CD4-positive, alpha-beta T cell treated with Interleukin-17A for 1 hour (primary cell): Measurements from ENCODE around the gene PIGM.

Source experiments
- DNase-seq: peaks from one replicate; pipeline ENCODE4 v3.0.0-alpha.2; 2020

Gene PIGM

GRCh38 chr1:160031365-160032164 lies at the start of gene PIGM:
PIGM (minus strand) TSS chr1:160031990; CDS start chr1:160031739, 251 bp downstream.
- DNase-seq: peak; percentile 94

- no peak for DNase-seq
These were observed 49.6 kb upstream of the PIGM start, which contains the start of gene KCNJ9 for GRCh38 chr1:160081261-160081936. KCNJ9 (plus strand) TSS chr1:160081538; CDS start chr1:160084031, 2,493 bp downstream.

- no peak for DNase-seq
These were observed 48.8 kb upstream of the PIGM start for GRCh38 chr1:160080381-160081100.

GRCh38 chr1:160079448-160079847 lies 47.7 kb upstream of the PIGM start:
- no peak for DNase-seq

GRCh38 chr1:160078512-160079195 lies 46.9 kb upstream of the PIGM start:
- peak; percentile 64 for DNase-seq

GRCh38 chr1:160077486-160077885 lies 45.7 kb upstream of the PIGM start:
- no peak for DNase-seq

GRCh38 chr1:160076295-160076694 lies 44.5 kb upstream of the PIGM start:
- DNase-seq: no peak

- no peak for DNase-seq
These were observed 44.0 kb upstream of the PIGM start for GRCh38 chr1:160075836-160076235.

GRCh38 chr1:160074865-160075264 lies 43.1 kb upstream of the PIGM start:
- no peak for DNase-seq

GRCh38 chr1:160071289-160071688 lies 39.5 kb upstream of the PIGM start:
- DNase-seq: no peak

GRCh38 chr1:160070243-160071163 lies 38.7 kb upstream of the PIGM start:
- DNase-seq: peak; percentile 70

GRCh38 chr1:160069460-160070231 lies 37.9 kb upstream of the PIGM start, which contains the start of gene KCNJ10:
KCNJ10 (minus strand) TSS chr1:160070160; CDS start chr1:160042532, 27,628 bp downstream.
- no peak for DNase-seq

- DNase-seq: no peak
These were observed 36.4 kb upstream of the PIGM start for GRCh38 chr1:160068225-160068624.

GRCh38 chr1:160066829-160067745 lies 35.3 kb upstream of the PIGM start:
- DNase-seq: no peak

- no peak for DNase-seq
These were observed 33.0 kb upstream of the PIGM start for GRCh38 chr1:160064746-160065145.

GRCh38 chr1:160064164-160064563 lies 32.4 kb upstream of the PIGM start:
- DNase-seq: no peak

- no peak for DNase-seq
These were observed 31.4 kb upstream of the PIGM start for GRCh38 chr1:160063176-160063575.

- DNase-seq: no peak
These were observed 30.4 kb upstream of the PIGM start for GRCh38 chr1:160062230-160062532.

GRCh38 chr1:160061369-160062229 lies 29.8 kb upstream of the PIGM start:
- no peak for DNase-seq
